ENCODE data around the gene WSCD1.

Gene WSCD1

GRCh38 chr17:6110088-6110487 lies 39.9 kb downstream of the WSCD1 start:
- TF ChIP-seq ZNF8 (CRISPR knock-in tag; IDR thresholded peaks at IDR 0.05): no peak
- no peak for TF ChIP-seq TCF4 (CRISPR knock-in tag; IDR thresholded peaks at IDR 0.05; ENCODE audit: borderline replicate concordance)
- TF ChIP-seq, protein P1, sequence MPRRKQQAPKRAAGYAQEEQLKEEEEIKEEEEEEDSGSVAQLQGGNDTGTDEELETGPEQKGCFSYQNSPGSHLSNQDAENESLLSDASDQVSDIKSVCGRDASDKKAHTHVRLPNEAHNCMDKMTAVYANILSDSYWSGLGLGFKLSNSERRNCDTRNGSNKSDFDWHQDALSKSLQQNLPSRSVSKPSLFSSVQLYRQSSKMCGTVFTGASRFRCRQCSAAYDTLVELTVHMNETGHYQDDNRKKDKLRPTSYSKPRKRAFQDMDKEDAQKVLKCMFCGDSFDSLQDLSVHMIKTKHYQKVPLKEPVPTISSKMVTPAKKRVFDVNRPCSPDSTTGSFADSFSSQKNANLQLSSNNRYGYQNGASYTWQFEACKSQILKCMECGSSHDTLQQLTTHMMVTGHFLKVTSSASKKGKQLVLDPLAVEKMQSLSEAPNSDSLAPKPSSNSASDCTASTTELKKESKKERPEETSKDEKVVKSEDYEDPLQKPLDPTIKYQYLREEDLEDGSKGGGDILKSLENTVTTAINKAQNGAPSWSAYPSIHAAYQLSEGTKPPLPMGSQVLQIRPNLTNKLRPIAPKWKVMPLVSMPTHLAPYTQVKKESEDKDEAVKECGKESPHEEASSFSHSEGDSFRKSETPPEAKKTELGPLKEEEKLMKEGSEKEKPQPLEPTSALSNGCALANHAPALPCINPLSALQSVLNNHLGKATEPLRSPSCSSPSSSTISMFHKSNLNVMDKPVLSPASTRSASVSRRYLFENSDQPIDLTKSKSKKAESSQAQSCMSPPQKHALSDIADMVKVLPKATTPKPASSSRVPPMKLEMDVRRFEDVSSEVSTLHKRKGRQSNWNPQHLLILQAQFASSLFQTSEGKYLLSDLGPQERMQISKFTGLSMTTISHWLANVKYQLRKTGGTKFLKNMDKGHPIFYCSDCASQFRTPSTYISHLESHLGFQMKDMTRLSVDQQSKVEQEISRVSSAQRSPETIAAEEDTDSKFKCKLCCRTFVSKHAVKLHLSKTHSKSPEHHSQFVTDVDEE (CRISPR knock-in tag; IDR thresholded peaks at IDR 0.05): no peak
- TF ChIP-seq, protein P2, sequence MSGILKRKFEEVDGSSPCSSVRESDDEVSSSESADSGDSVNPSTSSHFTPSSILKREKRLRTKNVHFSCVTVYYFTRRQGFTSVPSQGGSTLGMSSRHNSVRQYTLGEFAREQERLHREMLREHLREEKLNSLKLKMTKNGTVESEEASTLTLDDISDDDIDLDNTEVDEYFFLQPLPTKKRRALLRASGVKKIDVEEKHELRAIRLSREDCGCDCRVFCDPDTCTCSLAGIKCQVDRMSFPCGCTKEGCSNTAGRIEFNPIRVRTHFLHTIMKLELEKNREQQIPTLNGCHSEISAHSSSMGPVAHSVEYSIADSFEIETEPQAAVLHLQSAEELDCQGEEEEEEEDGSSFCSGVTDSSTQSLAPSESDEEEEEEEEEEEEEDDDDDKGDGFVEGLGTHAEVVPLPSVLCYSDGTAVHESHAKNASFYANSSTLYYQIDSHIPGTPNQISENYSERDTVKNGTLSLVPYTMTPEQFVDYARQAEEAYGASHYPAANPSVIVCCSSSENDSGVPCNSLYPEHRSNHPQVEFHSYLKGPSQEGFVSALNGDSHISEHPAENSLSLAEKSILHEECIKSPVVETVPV (CRISPR knock-in tag; IDR thresholded peaks at IDR 0.05): no peak
- no peak for TF ChIP-seq ZFP30 (CRISPR knock-in tag; IDR thresholded peaks at IDR 0.05)
- TF ChIP-seq CSDC2 (CRISPR knock-in tag; IDR thresholded peaks at IDR 0.05): no peak
- TF ChIP-seq ZFP3 (CRISPR knock-in tag; IDR thresholded peaks at IDR 0.05): no peak
- TF ChIP-seq SNAI2 (CRISPR knock-in tag; IDR thresholded peaks at IDR 0.05): no peak
- TF ChIP-seq ZC3H10 (CRISPR knock-in tag; IDR thresholded peaks at IDR 0.05): no peak
- no peak for TF ChIP-seq BACH2 (CRISPR knock-in tag; IDR thresholded peaks at IDR 0.05; ENCODE audit: borderline replicate concordance)
- TF ChIP-seq, protein P3, sequence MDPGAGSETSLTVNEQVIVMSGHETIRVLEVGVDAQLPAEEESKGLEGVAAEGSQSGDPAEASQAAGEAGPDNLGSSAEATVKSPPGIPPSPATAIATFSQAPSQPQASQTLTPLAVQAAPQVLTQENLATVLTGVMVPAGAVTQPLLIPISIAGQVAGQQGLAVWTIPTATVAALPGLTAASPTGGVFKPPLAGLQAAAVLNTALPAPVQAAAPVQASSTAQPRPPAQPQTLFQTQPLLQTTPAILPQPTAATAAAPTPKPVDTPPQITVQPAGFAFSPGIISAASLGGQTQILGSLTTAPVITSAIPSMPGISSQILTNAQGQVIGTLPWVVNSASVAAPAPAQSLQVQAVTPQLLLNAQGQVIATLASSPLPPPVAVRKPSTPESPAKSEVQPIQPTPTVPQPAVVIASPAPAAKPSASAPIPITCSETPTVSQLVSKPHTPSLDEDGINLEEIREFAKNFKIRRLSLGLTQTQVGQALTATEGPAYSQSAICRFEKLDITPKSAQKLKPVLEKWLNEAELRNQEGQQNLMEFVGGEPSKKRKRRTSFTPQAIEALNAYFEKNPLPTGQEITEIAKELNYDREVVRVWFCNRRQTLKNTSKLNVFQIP (CRISPR knock-in tag; IDR thresholded peaks at IDR 0.05; ENCODE audit: borderline replicate concordance, low read depth): no peak
- no peak for ATAC-seq

- TF ChIP-seq, protein P2 (CRISPR knock-in tag; IDR thresholded peaks at IDR 0.05): no peak
- TF ChIP-seq ZFP3 (CRISPR knock-in tag; IDR thresholded peaks at IDR 0.05) (no peak), OSR1 (CRISPR knock-in tag; IDR thresholded peaks at IDR 0.05) (no peak), TOX (CRISPR knock-in tag; IDR thresholded peaks at IDR 0.05; ENCODE audit: borderline replicate concordance) (no peak), CSDC2 (CRISPR knock-in tag; IDR thresholded peaks at IDR 0.05) (no peak), CREB5 (CRISPR knock-in tag; IDR thresholded peaks at IDR 0.05; ENCODE audit: low read depth) (no peak), ZNF8 (CRISPR knock-in tag; IDR thresholded peaks at IDR 0.05) (no peak), ESRRG (CRISPR knock-in tag; IDR thresholded peaks at IDR 0.05) (no peak), ZNF565 (CRISPR knock-in tag; conservative IDR thresholded peaks at IDR 0.05; ENCODE audit: low read depth) (no peak)
- TF ChIP-seq, protein P1 (CRISPR knock-in tag; IDR thresholded peaks at IDR 0.05): no peak
- ATAC-seq: no peak
Measured at GRCh38 chr17:6110592-6110991, 40.4 kb downstream of the WSCD1 start.

DNA sequence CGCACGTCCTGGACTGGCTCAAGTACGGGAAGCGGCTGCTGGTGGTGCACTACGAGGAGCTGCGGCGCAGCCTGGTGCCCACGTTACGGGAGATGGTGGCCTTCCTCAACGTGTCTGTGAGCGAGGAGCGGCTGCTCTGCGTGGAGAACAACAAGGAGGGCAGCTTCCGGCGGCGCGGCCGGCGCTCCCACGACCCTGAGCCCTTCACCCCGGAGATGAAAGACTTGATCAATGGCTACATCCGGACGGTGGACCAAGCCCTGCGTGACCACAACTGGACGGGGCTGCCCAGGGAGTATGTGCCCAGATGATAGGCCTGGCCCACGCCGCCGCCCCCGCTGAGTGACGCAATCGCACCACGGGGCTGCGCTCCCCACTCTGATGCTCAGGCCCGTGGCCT lies 50.2 kb downstream of the WSCD1 start:
- ATAC-seq: no peak
- no peak for TF ChIP-seq GLIS3 (CRISPR knock-in tag; IDR thresholded peaks at IDR 0.05)
- no peak for TF ChIP-seq ZNF565 (CRISPR knock-in tag; conservative IDR thresholded peaks at IDR 0.05; ENCODE audit: low read depth)
- TF ChIP-seq, protein P3 (CRISPR knock-in tag; IDR thresholded peaks at IDR 0.05; ENCODE audit: borderline replicate concordance, low read depth): no peak
- TF ChIP-seq, protein P1 (CRISPR knock-in tag; IDR thresholded peaks at IDR 0.05): no peak
- no peak for TF ChIP-seq ARNTL (CRISPR knock-in tag; IDR thresholded peaks at IDR 0.05; ENCODE audit: borderline replicate concordance, low read depth)
- TF ChIP-seq RARB (CRISPR knock-in tag; IDR thresholded peaks at IDR 0.05): no peak
- no peak for TF ChIP-seq ESRRG (CRISPR knock-in tag; IDR thresholded peaks at IDR 0.05)
- TF ChIP-seq BACH2 (CRISPR knock-in tag; IDR thresholded peaks at IDR 0.05; ENCODE audit: borderline replicate concordance): no peak
- no peak for TF ChIP-seq CSDC2 (CRISPR knock-in tag; IDR thresholded peaks at IDR 0.05)
